LoVo (cell line): Measurements from ENCODE around the gene MXRA5.
A peak's percentile ranks its signal among the peaks of the same experiment; 100 is the strongest.
"Not testable (repeated sequence)": the region's sequence is repeated elsewhere in the genome, so short reads cannot be mapped to it uniquely, and the experiment has no call there.

Experiments used
- DNase-seq: peaks from one replicate; pipeline ENCODE4 v3.0.0-alpha.2; 2016; ENCODE audit warnings: low spot score

MXRA5 gene, protein sequence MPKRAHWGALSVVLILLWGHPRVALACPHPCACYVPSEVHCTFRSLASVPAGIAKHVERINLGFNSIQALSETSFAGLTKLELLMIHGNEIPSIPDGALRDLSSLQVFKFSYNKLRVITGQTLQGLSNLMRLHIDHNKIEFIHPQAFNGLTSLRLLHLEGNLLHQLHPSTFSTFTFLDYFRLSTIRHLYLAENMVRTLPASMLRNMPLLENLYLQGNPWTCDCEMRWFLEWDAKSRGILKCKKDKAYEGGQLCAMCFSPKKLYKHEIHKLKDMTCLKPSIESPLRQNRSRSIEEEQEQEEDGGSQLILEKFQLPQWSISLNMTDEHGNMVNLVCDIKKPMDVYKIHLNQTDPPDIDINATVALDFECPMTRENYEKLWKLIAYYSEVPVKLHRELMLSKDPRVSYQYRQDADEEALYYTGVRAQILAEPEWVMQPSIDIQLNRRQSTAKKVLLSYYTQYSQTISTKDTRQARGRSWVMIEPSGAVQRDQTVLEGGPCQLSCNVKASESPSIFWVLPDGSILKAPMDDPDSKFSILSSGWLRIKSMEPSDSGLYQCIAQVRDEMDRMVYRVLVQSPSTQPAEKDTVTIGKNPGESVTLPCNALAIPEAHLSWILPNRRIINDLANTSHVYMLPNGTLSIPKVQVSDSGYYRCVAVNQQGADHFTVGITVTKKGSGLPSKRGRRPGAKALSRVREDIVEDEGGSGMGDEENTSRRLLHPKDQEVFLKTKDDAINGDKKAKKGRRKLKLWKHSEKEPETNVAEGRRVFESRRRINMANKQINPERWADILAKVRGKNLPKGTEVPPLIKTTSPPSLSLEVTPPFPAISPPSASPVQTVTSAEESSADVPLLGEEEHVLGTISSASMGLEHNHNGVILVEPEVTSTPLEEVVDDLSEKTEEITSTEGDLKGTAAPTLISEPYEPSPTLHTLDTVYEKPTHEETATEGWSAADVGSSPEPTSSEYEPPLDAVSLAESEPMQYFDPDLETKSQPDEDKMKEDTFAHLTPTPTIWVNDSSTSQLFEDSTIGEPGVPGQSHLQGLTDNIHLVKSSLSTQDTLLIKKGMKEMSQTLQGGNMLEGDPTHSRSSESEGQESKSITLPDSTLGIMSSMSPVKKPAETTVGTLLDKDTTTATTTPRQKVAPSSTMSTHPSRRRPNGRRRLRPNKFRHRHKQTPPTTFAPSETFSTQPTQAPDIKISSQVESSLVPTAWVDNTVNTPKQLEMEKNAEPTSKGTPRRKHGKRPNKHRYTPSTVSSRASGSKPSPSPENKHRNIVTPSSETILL (N-terminal part only)

DNA sequence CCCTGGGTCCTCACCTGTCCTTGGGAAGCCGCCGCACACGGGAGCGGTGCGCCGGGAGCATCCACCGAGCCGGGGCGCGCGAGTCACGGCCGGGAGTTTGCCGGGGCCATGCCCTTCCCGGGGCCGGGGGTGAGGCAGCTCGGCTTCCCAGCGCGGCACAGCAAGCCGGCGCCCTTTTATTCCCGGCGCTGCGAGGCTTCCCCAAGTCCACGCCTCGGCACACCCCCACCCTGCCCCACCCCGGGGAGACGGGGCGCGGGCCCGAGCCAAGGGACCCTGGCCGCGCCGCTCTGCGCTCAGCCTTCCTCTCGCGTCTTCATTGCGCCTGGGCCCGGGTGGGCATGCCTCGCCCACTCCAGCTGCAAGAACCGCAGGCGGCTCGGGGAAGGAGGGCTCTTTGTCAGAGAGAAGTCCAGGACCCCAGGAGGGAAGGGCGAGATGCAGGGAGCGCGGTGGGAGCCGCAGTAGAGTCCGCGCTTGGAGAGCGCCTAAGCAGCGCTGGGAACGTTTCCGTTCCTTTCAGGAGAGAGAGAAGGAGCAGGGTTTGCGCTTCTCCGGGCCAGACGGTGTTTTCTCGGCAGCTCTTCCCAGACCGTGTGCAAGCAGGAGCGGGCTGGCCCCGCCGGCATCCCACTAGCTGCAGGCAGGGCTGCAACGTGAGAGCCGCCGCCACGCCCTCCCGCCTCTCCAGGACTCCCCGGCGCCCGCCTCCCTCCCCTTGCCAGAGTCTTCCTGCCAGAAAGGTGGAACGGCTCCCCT lies at the start of gene MXRA5:
MXRA5 (minus strand) TSS at position 152 of the 759 bp plus-strand sequence. CDS start 2,819 bp downstream, outside the sequence.
- no peak for DNase-seq

DNA sequence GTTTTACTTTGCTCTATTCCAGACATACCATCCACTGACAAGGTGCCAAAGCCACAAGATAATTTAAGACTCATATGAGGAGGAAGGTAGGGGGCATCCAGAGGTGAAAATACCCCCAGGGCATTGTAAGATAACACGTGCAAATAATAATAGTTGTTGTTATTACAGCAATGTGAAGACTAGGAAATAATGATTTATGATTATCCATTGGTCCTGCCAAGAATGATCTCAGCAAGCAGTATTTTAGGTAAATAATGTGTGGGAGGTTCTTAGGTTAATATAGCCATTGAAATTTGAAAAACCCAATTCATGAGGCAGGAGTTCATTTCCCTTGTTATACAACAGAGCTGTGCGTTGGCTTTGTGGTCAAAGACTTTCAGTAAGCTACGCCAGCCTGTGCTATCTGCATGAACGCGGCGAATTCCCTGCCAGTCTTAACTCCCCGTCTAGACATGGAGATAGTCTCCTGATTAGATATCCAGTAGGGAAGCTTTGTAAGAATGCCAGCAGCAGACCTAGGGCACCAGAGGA lies 47.2 kb upstream of the MXRA5 start:
- no peak for DNase-seq

DNA sequence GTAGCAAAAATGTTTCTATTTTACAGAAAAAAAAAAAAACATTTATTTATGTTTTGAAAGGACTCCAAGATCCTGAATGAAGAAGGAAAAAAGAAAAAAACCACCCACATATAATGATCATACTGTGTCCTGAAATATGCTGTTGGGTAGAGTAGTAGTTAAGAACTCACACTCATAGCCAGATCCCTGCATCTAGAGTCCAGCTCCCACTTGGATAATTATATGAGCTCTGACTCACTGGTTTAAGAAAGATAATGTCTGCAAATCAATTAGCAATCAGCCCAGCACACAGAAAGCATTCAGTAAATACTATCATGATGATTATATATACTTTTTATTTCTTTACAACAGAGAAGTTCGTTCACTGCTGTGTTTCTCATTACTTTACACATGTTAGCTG lies 46.7 kb upstream of the MXRA5 start:
- no peak for DNase-seq

DNA sequence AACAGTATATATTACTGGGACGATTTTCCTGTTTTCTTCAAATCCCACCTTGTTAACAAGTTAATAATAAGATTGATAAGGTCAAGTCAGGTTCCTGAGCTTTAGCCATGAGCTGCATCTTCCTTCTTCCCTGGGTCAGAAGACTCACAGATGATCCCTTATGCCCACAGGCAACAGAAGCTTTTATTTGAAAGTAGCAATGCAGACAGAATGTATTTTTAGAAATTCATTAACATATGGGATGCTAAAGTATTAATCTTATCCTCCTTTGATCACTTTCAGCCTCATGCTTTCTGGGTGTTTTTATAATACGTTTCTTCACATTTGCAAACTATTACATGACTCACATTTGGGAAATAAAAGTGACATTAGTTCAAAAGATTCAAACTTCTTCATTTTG lies 42.0 kb upstream of the MXRA5 start:
- no peak for DNase-seq

DNA sequence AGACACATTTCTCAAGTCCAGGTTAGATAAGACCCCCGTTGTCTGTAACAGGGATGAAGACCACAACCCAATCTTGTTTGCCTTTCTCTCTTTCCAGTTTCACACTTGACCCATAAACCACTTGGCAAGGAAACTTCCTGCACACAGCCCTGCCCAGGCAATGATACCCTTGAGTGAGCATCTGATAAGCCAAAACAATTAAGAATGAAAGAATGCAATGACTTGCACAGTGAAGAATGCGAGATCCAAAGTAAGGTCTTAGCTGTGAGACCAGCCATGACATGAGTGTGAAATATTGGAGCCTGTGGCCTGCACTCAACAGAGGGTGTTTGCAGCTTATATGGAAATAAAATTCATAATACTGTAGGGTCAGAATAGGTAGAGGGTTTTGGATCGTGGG lies 37.9 kb upstream of the MXRA5 start:
- DNase-seq, result peak; percentile 2

DNA sequence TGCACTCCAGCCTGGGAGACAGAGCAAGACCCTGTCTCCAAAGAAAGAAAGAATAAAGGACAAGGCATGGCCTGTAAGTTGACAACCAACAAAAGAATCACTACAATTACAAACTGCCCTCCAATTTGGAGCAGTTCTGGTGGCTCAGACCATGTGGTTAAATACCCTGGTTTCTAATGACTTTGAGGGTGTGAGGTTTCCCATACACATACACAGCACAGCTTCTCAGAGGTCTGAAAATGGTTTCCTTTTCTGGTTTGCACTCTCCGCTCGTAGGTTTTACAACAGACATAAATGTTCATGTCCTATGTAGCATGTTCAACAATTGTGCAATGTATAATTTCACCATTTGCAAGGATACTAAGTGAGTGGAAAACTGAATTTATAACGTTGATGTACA lies 34.2 kb upstream of the MXRA5 start:
- no peak for DNase-seq

DNA sequence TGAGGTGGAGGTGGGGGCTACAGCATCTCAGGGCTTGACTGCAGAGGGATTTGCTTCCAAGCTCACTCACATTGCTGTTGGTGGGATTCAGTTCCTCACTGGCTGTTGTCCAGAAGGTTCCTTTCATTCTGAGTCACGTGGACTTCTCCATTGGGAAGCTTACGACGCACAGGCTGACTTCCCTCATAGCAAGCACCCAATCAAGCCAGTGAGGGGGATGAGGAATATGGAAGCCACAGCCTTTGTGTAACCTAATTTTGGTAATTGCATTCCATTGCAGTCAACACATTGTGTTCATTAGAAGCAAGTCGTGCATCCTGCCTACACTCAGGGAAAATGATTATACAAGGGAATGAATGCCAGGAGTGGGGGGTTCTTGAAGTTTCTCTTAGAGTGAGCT lies 32.7 kb upstream of the MXRA5 start:
- DNase-seq, result no peak

DNA sequence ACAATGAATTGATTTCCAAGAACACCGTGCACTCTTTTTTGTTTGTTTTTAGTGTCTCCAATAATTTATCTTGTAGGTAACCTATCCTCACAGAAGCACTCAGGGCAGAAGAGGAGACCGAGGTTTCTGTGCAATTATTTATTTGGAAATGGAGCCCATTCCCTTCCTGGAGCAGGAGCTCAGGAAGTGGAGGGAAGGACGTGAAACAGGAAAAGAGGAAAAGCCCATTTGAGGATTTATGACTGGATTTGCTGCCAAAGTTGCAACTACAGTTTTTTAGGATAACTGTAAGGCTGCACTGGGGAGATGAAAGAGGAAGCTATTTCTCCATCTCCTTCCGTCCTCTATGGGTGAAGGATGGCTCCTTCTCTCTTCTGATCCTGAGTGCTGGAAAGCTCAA lies 31.7 kb upstream of the MXRA5 start:
- no peak for DNase-seq

DNA sequence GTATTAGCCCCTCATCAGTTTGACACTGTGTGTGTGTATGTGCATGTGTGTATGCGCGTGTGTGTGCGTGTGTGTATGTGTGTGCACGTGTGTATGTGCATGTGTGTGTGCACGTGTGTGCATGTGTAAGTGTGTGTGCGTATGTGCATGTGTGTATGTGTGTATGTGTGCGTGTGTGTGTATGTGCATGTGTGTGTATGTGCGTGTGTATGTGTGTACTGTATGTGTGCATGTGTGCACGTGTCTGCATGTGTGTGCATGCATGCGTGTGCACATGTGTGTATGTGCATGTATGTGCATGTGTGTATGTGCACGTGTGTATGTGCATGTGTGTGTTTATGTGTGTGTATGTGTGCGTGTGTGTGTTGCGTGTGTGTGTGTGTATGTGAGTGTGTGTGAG lies 31.1 kb upstream of the MXRA5 start:
- no peak for DNase-seq

DNA sequence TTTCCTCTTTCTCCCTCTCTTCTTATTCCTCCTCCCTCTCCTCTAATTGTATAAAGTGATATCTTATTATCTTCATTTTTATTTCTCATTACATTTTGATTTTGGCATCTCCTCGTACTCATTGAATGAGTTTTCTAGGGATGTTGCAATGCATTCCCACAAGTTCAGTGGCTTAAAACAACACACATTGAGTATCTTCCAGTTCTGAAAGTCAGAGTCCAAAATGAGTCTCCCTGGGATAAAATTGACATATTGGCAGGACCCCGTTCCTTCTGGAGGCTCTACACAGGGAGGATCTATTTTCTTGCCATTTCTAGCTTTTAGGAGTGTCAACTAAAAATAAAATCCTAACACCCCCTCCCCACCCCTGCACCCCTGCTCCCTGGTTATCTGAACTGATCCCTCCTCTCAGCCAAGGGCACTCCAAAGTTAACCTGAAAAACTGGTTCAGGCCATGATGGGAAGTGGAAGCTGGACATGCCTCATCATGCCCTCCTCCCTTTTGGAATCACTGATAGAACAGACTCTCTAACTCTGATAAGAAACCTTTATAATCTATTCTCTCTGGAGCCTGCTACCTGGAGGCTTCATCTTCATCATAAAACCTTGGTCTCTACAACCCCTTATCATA lies 29.5 kb upstream of the MXRA5 start:
- not testable (repeated sequence) for DNase-seq

DNA sequence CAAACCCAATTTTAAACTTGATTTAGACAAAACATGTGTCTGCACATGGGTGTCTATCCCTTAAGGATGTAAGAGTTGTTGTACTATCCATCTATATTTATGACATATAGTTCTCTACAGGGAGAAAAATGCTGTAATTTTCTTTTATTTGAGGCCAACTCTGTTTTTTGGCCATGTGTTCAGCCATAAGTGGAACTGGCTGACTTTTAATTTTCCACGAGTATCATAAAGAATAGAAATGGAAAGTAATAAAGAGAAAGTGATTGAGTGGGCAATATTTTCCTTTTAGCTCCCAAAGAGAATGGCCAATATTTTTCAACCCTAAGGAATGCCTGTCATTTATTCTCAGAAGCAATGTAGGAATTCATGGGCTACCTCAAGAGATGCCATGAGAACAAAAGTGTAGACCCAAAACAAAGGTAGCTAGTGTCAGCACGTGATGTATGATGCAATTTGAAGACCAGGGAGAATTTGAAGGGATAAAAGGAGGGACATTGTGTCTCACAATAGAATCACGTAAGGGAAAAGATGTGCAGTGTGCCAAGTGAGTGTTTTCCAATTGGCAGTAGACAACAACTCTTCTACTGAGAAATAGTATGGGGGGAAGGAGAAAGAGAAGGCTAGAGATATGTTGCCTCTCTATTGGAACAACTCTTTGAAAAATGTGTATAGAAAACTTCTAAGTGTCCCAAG lies 27.8 kb upstream of the MXRA5 start:
- DNase-seq, result no peak

DNA sequence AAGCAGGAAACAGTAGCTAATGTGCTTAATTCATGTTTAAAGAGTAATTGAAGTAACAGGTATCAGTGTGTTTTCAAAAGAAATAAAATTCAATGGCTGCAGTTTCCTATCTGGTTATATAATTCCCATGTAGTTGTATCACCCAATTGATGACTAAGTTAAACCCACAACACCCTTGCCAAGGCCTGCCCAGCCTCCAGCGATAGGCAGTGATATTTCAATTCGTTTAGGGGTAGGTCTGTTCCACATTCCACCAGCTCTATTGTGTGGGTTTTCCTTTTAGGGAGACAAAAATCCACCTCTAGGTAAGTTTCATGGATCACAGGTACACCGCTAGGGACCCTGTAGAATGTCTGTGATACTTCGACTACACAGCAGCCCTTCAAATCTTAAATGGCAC lies 24.7 kb upstream of the MXRA5 start:
- DNase-seq, result no peak

DNA sequence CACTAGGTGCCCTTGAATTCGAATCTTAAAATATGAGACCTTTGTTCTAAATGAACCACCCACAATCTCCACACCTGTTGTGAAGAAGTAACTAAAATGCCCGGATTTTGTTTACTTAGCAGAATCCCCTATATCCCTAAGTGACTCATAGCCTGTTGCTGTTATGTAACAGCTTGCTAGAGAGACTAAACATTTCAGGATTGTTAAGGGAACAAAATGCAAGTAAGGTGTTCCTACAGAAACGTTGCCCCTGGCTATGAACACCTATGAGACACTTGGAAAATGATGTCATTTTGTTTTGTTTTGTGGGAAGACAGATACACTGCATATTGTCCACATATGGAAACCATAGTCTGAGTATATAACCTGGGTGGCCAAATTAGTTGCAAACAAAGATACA lies 24.2 kb upstream of the MXRA5 start:
- no peak for DNase-seq

DNA sequence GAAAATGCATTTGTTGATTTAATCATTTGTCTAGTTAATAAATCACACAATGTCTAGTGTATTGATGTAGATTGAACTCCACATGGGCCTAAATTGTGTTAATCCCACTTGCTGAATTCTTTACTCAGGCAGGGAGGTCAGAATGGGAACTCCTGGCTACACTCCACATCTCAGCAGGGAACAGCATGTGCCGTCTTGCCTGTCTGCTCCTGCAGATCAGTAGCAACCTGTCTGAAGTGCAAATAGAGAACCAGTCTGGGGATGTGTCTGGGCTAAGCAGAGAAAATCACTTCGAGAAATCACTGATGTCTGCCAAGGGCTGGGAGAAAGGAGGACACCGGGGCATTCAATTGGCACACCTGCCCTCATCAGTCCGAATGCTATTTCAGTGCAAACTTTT lies 16.5 kb upstream of the MXRA5 start:
- DNase-seq, result no peak

DNA sequence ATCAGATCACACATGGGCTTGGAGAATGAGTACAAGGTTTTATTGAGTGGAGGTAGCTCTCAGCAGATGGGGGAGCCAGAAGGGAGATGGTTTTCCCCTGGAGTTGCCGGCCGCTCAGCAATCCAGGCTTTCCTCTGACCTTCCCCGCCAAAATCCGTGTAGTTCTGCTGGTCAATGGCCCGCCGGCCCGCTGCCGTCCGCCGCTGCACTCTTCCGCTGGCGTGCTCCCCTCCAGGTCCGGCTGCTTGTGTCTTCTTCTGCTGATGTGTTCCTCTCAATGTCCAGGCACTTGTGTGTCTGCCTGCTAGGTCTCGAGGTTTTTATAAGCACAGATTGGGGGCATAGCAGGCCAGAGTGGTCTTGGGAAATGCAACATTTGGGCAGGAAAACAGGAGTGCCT lies 14.4 kb upstream of the MXRA5 start:
- DNase-seq, result no peak

DNA sequence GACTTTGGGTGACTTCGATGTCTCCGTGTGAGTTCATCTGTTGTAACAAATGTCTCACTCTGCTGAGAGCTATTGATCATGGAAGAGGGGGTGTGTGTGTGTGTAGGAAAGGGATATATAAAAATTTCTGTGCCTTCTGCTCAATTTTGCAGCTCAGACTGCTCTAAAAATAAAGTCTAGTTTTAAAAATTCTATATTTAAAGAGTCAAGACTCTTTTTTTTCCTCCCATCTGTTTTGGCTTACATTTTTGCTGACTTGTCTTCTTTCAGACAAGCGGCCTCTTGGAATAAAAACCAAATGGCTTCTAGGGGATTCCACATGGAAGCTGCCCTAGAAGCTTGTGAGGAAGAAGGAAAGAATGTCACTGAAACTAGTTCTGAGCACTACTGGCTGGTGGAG lies 6.3 kb upstream of the MXRA5 start:
- not testable (repeated sequence) for DNase-seq

DNA sequence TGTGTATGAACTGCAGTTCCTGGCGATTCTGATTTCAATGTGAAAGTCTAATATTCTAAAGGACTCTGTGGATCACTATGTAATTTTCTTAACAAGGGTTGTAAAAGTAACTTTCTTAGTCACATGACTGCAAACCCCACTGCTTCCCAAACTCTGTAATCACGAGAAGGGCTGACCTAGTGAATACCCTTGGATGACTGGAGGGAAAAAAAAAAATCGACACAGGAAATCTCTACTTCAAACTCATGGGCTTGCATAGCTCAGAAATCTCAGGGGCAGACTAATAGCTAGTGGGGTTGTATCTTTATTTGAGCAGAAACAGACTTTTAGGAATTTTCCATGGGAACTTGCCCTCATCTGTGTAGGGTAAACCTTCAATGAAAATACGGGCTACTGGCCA lies 4.8 kb upstream of the MXRA5 start:
- no peak for DNase-seq

DNA sequence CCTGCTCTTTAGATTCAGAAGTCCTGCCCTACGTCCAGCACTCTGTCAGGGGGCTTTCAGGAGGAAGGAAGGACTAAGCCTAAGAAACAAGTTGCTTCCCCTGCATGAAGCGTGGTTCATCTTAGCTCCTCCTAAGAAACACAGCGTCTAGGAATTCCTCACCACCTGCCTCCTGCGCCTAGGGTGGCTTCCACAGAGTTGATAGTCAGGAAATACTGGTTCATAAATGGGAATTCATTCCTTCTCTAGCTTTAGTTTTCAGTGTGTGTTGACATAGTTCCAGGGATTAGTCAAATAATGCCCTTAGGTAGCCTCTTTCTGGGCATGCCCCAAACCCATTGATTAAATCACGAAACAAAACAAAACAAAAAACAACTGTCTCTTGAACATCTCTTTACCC lies 1.7 kb upstream of the MXRA5 start:
- DNase-seq, result no peak

DNA sequence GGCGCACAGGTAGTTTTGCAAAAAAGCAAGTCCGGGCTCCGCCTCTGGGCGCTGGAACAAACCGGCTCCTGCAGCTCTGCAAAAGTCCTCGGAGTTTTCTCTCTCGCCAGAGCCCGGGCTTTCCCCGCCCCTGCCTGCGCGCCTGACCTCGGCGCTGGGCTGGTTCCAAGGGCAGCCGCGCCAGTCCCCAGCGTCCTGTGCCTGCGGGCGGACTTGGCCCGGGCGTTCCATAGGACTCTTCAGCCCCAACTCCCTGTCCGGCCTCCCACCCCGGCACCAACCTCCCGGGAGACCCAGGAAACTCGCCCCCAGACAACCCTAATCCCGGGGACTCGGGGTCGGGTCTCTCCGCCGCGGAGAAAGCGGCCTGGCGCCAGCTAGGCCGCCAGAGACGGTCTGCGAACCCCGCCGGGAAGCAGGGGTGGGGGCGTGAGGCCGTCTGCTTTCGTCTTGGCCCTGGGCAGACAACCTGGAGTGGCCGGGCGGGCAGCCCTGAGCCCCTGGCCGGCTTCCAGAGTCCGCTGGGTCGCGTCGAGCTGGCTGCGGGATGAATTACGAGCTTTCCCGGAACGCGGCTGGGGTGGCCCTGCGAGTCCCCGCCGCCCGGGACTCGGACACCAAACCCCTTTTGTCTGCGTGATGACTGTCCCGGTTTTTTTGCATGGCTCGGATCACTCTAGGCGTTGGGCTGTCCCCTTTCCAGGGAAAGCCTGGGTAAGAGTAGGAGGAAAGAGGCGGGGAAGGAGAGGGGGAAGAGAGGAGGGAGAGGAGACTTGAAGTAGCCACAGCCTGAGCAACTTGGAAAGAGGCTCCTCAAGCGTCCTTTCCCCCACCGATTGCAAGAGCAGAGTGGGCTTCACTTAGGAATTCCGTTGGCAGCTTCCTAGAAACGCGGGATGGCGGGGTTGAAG lies 916 bp downstream of the MXRA5 start:
- no peak for DNase-seq
